Measurements from ENCODE around the gene SOX5. TPM values are rescaled to one million over a fixed set of nuclear protein-coding genes. Genes with fewer than 3 reads are reported as not detected.

The SOX5 gene
- total and polyA plus RNA-seq, 2 of the 8 experiments (the other 6 are each of a cell fraction or from before 2014, with no cell fraction given), result 2.2 to 2.6 TPM

DNA sequence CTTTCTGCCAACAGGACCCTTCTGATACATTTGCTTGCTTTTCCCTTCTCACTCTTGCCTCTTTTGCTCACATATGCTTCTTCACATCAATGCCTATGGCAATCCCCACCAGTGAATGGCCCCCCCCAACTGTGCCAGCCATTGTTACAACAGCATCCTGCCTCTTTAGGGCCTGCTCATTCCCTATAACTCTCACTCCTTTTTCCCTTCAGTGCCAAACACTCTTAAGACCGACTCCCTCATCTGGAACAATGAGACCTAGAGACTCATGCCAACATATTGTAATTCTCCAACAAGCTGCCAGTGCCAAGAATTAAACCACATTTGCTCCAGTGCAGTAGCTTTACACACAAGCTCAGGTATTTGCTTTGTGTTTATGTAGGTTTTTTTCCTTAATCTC lies 189.0 kb downstream of the SOX5 start (continued):
- TF ChIP-seq, protein P1, sequence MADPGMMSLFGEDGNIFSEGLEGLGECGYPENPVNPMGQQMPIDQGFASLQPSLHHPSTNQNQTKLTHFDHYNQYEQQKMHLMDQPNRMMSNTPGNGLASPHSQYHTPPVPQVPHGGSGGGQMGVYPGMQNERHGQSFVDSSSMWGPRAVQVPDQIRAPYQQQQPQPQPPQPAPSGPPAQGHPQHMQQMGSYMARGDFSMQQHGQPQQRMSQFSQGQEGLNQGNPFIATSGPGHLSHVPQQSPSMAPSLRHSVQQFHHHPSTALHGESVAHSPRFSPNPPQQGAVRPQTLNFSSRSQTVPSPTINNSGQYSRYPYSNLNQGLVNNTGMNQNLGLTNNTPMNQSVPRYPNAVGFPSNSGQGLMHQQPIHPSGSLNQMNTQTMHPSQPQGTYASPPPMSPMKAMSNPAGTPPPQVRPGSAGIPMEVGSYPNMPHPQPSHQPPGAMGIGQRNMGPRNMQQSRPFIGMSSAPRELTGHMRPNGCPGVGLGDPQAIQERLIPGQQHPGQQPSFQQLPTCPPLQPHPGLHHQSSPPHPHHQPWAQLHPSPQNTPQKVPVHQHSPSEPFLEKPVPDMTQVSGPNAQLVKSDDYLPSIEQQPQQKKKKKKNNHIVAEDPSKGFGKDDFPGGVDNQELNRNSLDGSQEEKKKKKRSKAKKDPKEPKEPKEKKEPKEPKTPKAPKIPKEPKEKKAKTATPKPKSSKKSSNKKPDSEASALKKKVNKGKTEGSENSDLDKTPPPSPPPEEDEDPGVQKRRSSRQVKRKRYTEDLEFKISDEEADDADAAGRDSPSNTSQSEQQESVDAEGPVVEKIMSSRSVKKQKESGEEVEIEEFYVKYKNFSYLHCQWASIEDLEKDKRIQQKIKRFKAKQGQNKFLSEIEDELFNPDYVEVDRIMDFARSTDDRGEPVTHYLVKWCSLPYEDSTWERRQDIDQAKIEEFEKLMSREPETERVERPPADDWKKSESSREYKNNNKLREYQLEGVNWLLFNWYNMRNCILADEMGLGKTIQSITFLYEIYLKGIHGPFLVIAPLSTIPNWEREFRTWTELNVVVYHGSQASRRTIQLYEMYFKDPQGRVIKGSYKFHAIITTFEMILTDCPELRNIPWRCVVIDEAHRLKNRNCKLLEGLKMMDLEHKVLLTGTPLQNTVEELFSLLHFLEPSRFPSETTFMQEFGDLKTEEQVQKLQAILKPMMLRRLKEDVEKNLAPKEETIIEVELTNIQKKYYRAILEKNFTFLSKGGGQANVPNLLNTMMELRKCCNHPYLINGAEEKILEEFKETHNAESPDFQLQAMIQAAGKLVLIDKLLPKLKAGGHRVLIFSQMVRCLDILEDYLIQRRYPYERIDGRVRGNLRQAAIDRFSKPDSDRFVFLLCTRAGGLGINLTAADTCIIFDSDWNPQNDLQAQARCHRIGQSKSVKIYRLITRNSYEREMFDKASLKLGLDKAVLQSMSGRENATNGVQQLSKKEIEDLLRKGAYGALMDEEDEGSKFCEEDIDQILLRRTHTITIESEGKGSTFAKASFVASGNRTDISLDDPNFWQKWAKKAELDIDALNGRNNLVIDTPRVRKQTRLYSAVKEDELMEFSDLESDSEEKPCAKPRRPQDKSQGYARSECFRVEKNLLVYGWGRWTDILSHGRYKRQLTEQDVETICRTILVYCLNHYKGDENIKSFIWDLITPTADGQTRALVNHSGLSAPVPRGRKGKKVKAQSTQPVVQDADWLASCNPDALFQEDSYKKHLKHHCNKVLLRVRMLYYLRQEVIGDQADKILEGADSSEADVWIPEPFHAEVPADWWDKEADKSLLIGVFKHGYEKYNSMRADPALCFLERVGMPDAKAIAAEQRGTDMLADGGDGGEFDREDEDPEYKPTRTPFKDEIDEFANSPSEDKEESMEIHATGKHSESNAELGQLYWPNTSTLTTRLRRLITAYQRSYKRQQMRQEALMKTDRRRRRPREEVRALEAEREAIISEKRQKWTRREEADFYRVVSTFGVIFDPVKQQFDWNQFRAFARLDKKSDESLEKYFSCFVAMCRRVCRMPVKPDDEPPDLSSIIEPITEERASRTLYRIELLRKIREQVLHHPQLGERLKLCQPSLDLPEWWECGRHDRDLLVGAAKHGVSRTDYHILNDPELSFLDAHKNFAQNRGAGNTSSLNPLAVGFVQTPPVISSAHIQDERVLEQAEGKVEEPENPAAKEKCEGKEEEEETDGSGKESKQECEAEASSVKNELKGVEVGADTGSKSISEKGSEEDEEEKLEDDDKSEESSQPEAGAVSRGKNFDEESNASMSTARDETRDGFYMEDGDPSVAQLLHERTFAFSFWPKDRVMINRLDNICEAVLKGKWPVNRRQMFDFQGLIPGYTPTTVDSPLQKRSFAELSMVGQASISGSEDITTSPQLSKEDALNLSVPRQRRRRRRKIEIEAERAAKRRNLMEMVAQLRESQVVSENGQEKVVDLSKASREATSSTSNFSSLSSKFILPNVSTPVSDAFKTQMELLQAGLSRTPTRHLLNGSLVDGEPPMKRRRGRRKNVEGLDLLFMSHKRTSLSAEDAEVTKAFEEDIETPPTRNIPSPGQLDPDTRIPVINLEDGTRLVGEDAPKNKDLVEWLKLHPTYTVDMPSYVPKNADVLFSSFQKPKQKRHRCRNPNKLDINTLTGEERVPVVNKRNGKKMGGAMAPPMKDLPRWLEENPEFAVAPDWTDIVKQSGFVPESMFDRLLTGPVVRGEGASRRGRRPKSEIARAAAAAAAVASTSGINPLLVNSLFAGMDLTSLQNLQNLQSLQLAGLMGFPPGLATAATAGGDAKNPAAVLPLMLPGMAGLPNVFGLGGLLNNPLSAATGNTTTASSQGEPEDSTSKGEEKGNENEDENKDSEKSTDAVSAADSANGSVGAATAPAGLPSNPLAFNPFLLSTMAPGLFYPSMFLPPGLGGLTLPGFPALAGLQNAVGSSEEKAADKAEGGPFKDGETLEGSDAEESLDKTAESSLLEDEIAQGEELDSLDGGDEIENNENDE (IDR thresholded peaks at IDR 0.05; ENCODE audit: insufficient replicate concordance, low read length), result no peak
- no peak for TF ChIP-seq SUZ12 (IDR thresholded peaks at IDR 0.05; ENCODE audit: low read length)
- TF ChIP-seq, protein P2, sequence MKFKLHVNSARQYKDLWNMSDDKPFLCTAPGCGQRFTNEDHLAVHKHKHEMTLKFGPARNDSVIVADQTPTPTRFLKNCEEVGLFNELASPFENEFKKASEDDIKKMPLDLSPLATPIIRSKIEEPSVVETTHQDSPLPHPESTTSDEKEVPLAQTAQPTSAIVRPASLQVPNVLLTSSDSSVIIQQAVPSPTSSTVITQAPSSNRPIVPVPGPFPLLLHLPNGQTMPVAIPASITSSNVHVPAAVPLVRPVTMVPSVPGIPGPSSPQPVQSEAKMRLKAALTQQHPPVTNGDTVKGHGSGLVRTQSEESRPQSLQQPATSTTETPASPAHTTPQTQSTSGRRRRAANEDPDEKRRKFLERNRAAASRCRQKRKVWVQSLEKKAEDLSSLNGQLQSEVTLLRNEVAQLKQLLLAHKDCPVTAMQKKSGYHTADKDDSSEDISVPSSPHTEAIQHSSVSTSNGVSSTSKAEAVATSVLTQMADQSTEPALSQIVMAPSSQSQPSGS (IDR thresholded peaks at IDR 0.05; ENCODE audit: low read length), result no peak
- no peak for TF ChIP-seq EZH2 (IDR thresholded peaks at IDR 0.05; ENCODE audit: low read depth, low read length, severe bottlenecking)
- TF ChIP-seq YY1 (IDR thresholded peaks at IDR 0.05; ENCODE audit: low read depth, low read length), result peak; percentile 72; the same call in 1 of the 2 replicates
